GM19395 (cell line): Measurements from ENCODE around the gene GNAO1.

Experiments used
- ATAC-seq: cut with Tn5 transposase; IDR thresholded peaks from one replicate; pipeline ENCODE4 v1.9.1; 2021; ENCODE audit warnings: mild to moderate bottlenecking, moderate library complexity; ENCODE audit not compliant: unreplicated experiment

Gene GNAO1

DNA sequence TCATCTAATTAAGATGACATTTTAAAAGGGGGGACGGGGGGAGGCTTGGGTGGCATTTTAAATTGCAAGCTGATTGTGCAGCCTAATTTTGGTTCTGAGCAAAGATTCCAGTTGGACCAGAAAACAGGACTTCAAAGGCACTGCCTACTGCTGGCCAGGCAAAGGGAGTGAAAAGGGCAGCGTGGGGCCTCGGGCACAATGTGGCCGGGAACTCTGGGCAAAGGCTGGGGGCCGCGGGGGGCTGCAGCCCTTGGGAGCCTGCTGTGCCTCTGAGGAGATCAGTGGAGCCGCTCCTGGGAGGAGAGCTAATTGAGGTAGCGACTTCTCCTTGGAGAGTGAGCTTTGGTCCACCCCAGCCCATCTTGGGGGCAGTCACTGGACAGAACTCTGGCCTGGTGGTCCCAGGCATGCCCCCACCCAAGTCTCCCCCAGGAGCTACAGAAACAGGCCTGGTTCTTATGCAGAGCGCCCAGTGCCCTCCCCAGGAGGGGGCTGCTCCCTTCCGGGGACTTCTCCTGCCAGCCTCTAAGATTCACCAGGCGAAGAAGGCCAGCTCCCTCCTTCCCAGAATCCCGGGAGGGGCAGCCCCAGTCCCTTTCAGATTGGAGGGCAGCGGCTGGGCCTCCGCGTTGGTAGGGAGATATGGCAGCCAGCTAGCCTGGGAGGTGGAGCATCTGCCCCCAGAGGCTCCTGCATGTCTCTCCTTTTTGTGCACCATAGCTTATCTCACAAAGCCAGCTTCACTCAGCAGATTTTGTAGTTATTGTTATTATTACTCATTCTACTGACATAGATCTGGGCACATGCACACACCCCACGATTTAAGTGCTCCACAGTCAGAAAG, 115.6 kb downstream of the GNAO1 start:
- ATAC-seq, result no peak

- ATAC-seq, result no peak
Measured at GRCh38 chr16:56307534-56307873, 116.2 kb downstream of the GNAO1 start.

DNA sequence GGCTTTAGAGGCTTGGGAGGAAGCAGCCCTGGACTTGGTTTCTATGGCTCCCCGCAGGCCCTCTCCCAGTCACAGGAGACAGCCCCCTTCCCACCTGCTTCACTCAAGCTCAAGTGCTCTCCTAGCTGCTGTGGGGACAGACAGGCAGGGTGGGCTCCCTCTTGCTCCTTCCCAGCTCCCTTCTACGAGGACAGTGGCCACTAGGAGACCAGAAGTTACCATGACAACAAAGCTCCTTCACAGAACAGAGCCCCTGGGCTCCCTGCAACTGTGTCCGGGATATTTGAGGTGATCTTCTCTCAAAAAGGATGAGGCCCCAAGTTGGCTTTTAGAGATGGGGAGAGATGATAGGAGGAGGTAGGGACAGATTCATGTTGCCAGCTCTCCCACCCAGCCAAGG, 117.7 kb downstream of the GNAO1 start:
- no peak for ATAC-seq

DNA sequence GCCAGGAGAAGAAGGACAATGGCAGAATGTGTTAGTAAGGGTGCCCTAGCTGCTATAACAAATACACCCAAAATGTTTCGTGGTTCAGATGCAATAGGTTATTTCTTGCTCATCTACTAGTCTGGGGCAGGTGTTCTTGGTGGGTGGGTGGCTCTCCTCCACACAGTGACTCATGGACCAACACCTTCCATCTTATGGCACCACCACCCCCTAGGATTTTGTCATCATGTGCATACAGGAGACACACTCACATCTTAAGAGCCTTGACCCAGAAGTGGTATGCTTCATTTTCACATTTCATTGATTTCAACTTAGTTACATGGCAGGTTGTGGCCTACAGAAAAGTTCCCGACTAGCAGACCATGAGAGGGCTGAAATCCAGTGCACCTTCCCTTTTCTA, 119.4 kb downstream of the GNAO1 start:
- ATAC-seq, result no peak

DNA sequence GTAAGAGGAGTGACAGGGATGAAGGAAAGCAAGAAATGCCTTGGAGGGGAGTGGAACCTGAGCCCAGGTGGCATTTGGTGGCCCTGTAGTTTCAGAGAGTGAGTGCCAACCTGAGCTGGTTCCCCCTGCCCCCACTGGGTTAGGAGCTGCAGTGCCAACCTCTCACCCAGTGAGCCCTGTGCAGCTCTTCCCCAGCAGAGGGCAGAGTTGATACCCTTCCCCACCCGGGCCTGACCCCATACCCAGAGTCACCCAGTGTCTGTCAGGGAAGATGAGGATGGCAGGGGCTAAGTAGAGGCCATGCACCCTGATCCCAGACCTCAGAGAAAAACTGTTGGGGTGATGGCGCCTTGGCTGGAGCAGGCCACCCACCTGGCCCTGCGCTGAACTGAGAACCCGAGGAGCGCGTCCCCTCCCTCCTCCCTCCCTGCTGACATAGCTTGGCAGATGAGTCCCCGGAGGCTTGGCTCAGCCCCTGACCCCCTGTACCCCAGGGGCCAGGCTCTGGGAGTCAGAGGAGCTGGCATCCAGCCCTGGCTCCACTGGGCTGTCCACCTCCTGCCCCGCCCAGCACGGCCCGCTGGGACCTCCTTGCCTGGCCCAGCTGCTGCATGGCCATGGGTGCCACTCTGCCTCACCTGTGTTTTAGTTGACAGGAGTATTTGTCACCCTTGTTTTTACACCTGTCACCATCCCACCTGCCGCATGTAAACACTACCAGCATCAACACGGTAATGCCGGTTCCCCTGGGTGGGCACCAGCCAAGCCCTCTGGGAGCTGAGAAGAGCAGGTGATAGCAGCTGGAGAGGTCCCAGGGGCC, 120.1 kb downstream of the GNAO1 start:
- no peak for ATAC-seq

GRCh38 chr16:56312028-56312300, 120.7 kb downstream of the GNAO1 start:
- ATAC-seq, result no peak

DNA sequence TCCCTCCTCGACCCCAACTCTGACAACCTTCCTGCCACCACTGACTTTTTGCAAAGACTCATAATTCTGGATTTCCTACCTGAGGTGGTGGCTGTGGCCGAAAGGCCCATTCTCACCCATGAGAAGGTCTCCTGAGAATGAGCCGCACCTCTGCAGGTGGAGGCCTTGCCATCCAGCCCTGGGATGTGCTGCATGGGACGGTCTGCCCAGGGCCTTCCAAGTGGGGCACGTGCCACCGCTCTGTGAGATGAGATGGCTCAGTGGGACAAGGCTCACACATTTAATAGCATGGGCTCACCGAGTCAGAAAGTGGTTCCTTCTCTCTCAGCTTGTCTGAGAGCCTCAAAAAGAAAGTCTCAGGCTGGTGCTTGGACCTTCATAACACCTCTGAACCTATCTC, 121.3 kb downstream of the GNAO1 start:
- no peak for ATAC-seq

DNA sequence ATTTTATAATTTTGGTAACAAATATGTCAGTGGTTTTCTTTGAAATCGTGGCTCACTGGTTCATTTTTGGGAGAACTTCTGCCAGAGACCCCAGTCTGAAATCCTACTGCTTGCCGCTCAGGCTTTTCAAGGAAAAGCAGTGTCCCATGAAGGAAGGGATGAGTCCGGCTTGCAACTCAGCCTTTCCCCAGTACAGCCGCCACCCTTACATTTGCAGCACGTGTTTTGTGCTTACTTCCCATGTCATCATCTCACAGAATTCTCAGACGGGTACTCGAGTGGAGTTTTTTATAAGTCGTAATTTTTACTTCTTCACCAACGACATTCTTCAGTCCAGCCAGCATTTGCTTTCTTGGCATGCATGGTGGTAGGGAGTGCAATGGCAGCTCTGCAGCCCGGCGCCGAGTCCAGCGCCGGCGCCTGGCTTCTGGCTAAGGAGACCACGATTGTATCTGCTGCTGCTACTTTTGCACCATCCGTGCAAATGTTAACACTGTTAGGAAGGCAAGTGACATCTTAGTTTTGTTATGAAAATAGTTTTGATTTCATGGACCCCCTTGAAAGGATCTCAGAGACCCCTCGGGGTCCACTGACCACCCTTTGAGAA, 123.1 kb downstream of the GNAO1 start:
- ATAC-seq, result no peak

- ATAC-seq, result no peak
Measured at GRCh38 chr16:56315955-56316354, 124.7 kb downstream of the GNAO1 start.

- no peak for ATAC-seq
Measured at GRCh38 chr16:56316545-56316944, 125.3 kb downstream of the GNAO1 start.

DNA sequence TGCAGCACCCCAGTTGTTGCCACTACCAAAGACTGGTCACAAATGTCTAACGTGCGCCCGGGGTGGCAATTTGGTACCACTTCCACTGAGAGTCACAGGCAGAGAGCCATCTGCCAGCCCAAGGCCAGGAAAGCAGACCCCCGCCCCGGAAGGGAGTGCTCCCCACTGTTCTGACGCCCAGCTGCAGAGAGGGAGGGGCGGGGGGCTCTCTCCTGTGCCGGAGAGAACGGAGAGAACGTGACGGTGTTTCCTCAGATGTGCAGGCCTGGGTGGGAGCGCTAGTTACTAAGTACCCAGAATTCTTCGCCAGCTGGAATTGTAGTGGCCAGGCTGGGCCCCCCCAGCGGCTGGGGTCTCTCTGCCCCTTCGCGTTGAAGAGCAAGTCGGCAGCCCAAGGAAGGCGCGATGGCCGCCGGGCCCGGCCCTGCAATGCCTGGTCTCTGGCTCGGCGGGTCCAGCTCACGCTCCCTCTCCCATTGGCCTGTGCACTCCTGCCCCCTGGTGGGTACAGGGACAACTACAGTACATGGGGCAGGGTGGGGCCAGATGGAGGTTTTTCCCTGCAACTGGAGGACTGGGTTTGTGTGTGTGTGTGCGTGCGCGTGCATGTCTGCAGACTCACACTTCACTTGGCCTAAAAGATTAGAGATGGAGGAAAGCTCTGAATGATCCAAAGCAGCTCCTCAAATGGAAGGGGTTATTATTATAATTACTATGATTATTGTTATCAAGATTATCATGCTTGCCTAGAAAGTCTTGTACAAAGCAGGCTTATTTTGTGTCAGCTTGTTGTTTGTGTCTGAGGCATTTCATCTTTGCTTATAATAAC, 126.9 kb downstream of the GNAO1 start:
- ATAC-seq, result peak; percentile 86

- no peak for ATAC-seq
Measured at GRCh38 chr16:56318827-56319140, 127.5 kb downstream of the GNAO1 start.

DNA sequence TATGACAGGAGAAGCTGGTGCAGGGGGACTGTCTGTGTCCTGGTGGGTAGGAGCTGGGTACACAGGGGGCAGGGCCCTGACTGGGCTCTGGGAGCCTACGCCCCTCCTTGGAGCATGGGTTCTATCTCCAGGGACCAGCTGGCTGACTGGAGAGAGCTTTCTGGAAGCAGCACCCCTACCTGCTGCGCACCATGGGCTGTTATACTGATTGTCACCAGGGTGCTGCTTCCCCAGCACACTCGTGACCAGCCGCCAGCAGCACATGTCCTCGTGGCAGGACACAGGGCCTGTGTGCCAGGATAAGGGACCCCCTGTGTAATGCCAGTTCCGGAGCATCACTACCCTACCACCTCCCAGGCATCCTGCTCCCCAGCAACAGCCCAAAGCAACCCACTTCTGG, 128.1 kb downstream of the GNAO1 start:
- ATAC-seq, result no peak

DNA sequence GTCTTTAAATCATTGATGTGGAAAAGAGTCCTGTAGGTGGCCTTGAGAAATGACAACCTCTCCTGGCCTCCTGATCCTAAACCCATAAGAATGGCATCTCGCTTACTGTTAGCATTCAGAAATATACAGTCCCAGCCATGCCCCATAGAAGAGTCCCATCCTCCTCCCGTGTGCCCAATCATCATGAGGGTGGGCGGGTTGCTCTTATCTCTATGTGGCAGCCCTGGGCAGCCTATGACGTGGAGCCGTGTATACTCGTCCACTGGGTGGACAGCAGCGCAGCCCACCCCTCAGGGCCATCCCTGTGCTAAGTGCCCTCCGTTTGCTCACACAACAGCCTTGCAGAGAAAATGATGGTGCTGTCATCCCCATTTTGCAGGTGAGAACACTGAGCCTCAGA, 128.8 kb downstream of the GNAO1 start:
- no peak for ATAC-seq

- ATAC-seq, result no peak
Measured at GRCh38 chr16:56320811-56321558, 129.7 kb downstream of the GNAO1 start.

- ATAC-seq, result no peak
Measured at GRCh38 chr16:56321571-56321970, 130.3 kb downstream of the GNAO1 start.

DNA sequence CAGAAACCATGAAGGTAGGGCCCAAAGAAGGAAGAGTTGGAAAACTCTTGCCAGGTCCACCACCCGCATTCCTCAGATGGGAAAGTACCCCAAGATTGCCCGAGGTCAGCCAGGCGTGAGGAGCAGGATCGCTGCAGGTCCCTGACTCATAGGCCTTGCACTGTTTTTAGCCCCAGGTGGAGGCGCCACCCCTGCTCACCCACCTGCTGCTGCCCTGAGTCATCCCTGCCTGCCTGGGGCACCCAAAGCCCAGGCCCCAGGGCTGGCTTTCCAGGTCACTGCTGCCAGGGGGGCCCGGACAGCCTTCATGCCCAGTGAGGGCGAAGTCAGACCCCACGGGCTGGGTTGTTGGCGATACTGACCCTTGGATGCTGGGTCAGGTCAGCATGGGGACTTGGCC, 133.1 kb downstream of the GNAO1 start:
- no peak for ATAC-seq

- no peak for ATAC-seq
Measured at GRCh38 chr16:56325956-56326355, 134.7 kb downstream of the GNAO1 start.

- ATAC-seq, result no peak
Measured at GRCh38 chr16:56327071-56327928, 136.0 kb downstream of the GNAO1 start.

DNA sequence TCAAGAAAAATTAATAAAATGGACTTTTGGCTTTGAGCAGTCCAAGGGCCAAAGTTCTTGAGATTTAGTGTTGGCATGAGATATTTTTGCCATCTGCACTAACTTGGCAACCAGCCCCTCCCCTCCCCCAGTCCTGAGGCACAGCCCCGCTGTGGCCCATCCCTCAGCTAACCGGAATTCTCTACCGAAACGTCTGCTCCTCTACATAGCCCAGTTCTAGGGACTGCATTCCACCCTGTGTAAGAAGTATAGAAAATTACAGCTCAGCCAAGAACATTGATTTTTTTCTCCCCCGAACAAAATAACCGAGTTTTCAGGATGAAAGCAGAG, 136.6 kb downstream of the GNAO1 start:
- ATAC-seq, result no peak
